ENCODE data around the gene GFOD1. TPM values are rescaled to one million over a fixed set of nuclear protein-coding genes. Genes with fewer than 3 reads are reported as not detected.

Gene GFOD1
- total RNA-seq, 1 experiment from 2014 or later, result 6.1 TPM

DNA sequence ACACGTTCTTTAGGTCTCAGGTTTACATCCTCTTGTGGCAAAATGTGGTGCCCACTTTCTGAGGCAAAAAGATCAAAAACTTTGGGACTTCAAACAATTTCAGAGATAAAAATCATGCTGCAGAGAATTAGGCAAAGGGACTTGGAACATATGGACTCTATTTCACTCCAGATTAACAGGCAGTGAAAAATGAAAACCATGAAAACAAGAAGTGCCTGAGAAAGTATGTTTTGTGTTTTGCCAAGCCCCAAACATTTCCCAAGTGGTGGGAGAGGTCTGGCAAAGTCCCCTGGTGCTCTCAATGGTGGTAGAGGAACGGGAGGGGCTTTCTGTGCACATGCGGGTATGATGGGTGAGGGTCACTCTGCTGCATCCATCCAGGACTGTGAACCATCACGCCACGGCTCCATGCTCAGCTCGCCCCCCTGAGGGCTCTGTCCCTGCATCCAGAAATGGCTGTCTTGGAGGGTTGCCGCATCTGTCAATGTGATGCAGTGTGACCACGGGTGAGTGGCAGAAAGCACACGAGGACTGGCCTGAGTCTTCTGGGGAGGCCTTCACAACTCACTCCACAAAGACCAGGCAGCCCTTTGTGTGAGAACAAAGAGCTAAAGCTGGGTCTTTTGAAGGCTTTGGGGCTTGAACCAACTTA is 115.9 kb downstream of the GFOD1 start:
- Histone ChIP-seq H3K79me2 (ENCODE audit: insufficient read depth, low read length) (no peaks in the 10 kb centered on the region), H2BK5ac (ENCODE audit: insufficient read length, low read length) (no peak overlapping the region), H2AK5ac (ENCODE audit: insufficient read length, low read length) (no peak overlapping the region), H3K56ac (ENCODE audit: insufficient read length, low read depth, low read length) (no peak overlapping the region), H3K4me2 (ENCODE audit: insufficient read depth, insufficient read length, low read length) (no peak overlapping the region), H3K27me3 (ENCODE audit: insufficient read depth, low read length) (no peaks in the 10 kb centered on the region), H3K18ac (ENCODE audit: insufficient read length, low read depth, low read length) (no peak overlapping the region), H3K23ac (ENCODE audit: insufficient read length, low read depth, low read length) (no peak overlapping the region), H3K4ac (ENCODE audit: low read depth, low read length) (no peak overlapping the region), H3K27ac (ENCODE audit: insufficient read length, low read depth, low read length) (no peak overlapping the region), H2BK120ac (ENCODE audit: low read depth, low read length, poor library complexity, severe bottlenecking) (no peak overlapping the region), H4K20me1 (ENCODE audit: control insufficient read depth, insufficient read depth, insufficient read length) (no peaks in the 10 kb centered on the region), H4K8ac (replicated peaks; ENCODE audit: insufficient read length, low read depth, low read length) (no peak overlapping the region), H3K9ac (ENCODE audit: extremely low read depth, insufficient read length, low read length) (no peak overlapping the region), H3K14ac (ENCODE audit: insufficient read depth, low read length) (no peak overlapping the region; the same call in 1 of the 2 replicates), H4K91ac (ENCODE audit: insufficient read length, low read depth, low read length) (no peak overlapping the region), H2AFZ (ENCODE audit: low read length) (no peak overlapping the region), H2BK20ac (ENCODE audit: low read depth, low read length, poor library complexity, severe bottlenecking) (no peak overlapping the region), H2BK12ac (ENCODE audit: insufficient read length, low read depth, low read length) (no peak overlapping the region), H3K4me1 (ENCODE audit: insufficient read depth, low read length) (peaks cover 7% of the 10 kb centered on the region; the same call in 1 of the 2 replicates), H3K79me1 (ENCODE audit: insufficient read depth, low read depth, low read length, poor library complexity, severe bottlenecking) (no peaks in the 10 kb centered on the region), H3K23me2 (ENCODE audit: insufficient read length, low read depth, low read length, poor library complexity, severe bottlenecking) (no peaks in the 10 kb centered on the region), H3T11ph (ENCODE audit: low read length) (no peak overlapping the region), H4K5ac (ENCODE audit: insufficient read length, low read depth, low read length) (no peak overlapping the region), H3K9me3 (ENCODE audit: control insufficient read depth, low read depth, low read length) (no peaks in the 10 kb centered on the region), H2BK15ac (ENCODE audit: low read depth, low read length) (no peak overlapping the region)
- TF ChIP-seq, protein P1, sequence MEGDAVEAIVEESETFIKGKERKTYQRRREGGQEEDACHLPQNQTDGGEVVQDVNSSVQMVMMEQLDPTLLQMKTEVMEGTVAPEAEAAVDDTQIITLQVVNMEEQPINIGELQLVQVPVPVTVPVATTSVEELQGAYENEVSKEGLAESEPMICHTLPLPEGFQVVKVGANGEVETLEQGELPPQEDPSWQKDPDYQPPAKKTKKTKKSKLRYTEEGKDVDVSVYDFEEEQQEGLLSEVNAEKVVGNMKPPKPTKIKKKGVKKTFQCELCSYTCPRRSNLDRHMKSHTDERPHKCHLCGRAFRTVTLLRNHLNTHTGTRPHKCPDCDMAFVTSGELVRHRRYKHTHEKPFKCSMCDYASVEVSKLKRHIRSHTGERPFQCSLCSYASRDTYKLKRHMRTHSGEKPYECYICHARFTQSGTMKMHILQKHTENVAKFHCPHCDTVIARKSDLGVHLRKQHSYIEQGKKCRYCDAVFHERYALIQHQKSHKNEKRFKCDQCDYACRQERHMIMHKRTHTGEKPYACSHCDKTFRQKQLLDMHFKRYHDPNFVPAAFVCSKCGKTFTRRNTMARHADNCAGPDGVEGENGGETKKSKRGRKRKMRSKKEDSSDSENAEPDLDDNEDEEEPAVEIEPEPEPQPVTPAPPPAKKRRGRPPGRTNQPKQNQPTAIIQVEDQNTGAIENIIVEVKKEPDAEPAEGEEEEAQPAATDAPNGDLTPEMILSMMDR (conservative IDR thresholded peaks at IDR 0.05), result no peak
- no peaks in the 10 kb centered on the region; the same call in 1 of the 2 replicates for H3K27me3 Mint-ChIP-seq (ENCODE audit: low read depth)
- H3K36me3 Mint-ChIP-seq (ENCODE audit: insufficient read depth in 1 of 3, low read depth in 3 of 3), result no peaks in the 10 kb centered on the region
- no CpG with 5 or more reads among the region's 9 CpGs for WGBS (ENCODE audit: extremely low coverage, insufficient read length, low lambda C conversion rate)
- no peak overlapping the region for H3K4me3 Mint-ChIP-seq
- H3K4me1 Mint-ChIP-seq, result peaks cover 25 to 35% of the 10 kb centered on the region in 2 experiments
- no peak overlapping the region for H3K27ac Mint-ChIP-seq
- DNase-seq, result no peak
- H3K9me3 Mint-ChIP-seq, result no peaks in the 10 kb centered on the region
